ENCODE data around the gene TXNL1. TPM values are rescaled to one million over a fixed set of nuclear protein-coding genes. Genes with fewer than 3 reads are reported as not detected.
"Not testable (repeated sequence)": the region's sequence is repeated elsewhere in the genome, so short reads cannot be mapped to it uniquely, and the experiment has no call there.

Gene TXNL1
- total RNA-seq, 1 experiment from 2014 or later: 75.8 TPM

DNA sequence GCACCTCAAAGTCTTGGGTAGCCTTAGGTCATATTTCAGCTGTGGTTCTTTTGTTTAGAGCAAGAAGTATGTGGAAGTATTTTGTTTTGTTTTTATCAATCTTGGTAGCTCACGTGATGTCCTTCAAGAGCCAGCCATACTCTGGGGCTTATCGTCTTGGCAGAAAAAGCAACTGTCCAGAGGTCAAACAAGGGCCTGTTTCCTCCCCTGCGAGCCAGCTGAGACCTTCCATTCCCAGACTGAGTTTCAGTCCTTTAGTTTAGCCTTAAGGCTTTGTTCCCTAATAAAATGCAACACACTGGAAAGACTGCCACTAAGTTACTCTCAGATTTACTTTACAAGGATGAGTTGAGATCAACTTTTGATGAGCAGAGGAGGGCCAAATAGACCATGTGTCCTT lies 63.5 kb downstream of the TXNL1 start:
- H3K27ac ChIP-seq (ENCODE audit: low read length): no peak overlapping the region
- TF ChIP-seq, protein P1, sequence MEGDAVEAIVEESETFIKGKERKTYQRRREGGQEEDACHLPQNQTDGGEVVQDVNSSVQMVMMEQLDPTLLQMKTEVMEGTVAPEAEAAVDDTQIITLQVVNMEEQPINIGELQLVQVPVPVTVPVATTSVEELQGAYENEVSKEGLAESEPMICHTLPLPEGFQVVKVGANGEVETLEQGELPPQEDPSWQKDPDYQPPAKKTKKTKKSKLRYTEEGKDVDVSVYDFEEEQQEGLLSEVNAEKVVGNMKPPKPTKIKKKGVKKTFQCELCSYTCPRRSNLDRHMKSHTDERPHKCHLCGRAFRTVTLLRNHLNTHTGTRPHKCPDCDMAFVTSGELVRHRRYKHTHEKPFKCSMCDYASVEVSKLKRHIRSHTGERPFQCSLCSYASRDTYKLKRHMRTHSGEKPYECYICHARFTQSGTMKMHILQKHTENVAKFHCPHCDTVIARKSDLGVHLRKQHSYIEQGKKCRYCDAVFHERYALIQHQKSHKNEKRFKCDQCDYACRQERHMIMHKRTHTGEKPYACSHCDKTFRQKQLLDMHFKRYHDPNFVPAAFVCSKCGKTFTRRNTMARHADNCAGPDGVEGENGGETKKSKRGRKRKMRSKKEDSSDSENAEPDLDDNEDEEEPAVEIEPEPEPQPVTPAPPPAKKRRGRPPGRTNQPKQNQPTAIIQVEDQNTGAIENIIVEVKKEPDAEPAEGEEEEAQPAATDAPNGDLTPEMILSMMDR (conservative IDR thresholded peaks at IDR 0.05; ENCODE audit: low read depth, low read length): no peak
- TF ChIP-seq EZH2 (IDR thresholded peaks at IDR 0.05; ENCODE audit: low read length, unreplicated experiment) (no peak), EZH2phosphoT487 (IDR thresholded peaks at IDR 0.05; ENCODE audit: borderline replicate concordance, low read length) (no peak)
- H3K36me3 ChIP-seq (ENCODE audit: low read depth, low read length): no peaks in the 10 kb centered on the region
- H3K9me3 ChIP-seq (ENCODE audit: low read length): no peaks in the 10 kb centered on the region
- H3K9ac ChIP-seq (ENCODE audit: low read length): no peak overlapping the region
- ATAC-seq (no peak), DNase-seq (no peak)
- CTCF ChIA-PET: no interaction called here
- no peak overlapping the region for H2AFZ ChIP-seq (ENCODE audit: low read length)
- intact Hi-C loops (cut with micrococcal nuclease): loop anchor here (5.0 to 10.0 kb wide), 3 partner anchors 720 to 1343 kb away; no protein-coding TSS in a partner anchor
- H3F3A ChIP-seq (ENCODE audit: low read length, unreplicated experiment): no peaks in the 10 kb centered on the region
- no peaks in the 10 kb centered on the region for H4K20me1 ChIP-seq (ENCODE audit: low read length)
- BruUV-seq (replicated peaks): no TSS peak
- H3K4me1 ChIP-seq (ENCODE audit: insufficient read depth, low read length): 0 out of 2 replicates have a peak, but pooled peaks cover 8% of the 10 kb centered on the region
- H3K27me3 ChIP-seq (ENCODE audit: low read length): no peaks in the 10 kb centered on the region
- no peaks in the 10 kb centered on the region for H3K79me2 ChIP-seq (ENCODE audit: low read length)
- POLR2A ChIA-PET (ENCODE audit: unreplicated experiment): no interaction called here
- no peak overlapping the region for H3K4me3 ChIP-seq (ENCODE audit: low read length)
- H3K4me2 ChIP-seq (ENCODE audit: low read length): no peak overlapping the region
- H3K9me2 ChIP-seq (replicated peaks; ENCODE audit: low read length): no peaks in the 10 kb centered on the region

DNA sequence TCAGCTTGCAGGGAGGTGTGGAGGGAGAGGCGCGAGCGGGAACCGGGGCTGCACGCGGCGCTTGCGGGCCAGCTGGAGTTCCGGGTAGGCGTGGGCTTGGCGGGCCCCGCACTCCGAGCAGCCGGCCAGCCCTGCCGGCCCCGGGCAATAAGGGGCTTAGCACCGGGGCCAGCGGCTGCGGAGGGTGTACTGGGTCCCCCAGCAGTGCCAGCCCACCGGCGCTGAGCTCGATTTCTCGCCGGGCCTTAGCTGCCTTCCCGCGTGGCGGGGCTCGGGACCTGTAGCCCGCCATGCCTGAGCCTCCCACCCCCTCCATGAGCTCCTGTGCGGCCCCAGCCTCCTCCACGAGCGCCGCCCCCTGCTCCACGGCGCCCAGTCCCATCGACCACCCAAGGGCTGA lies 66.1 kb downstream of the TXNL1 start:
- H3K4me3 ChIP-seq (ENCODE audit: low read length); H3K4me2 ChIP-seq (ENCODE audit: low read length); H3K4me1 ChIP-seq (ENCODE audit: insufficient read depth, low read length); H3K9me2 ChIP-seq (replicated peaks; ENCODE audit: low read length); H3K27ac ChIP-seq (ENCODE audit: low read length); H3F3A ChIP-seq (ENCODE audit: low read length, unreplicated experiment); H3K9me3 ChIP-seq (ENCODE audit: low read length); BruUV-seq (replicated peaks); POLR2A ChIA-PET (ENCODE audit: unreplicated experiment); DNase-seq; H3K79me2 ChIP-seq (ENCODE audit: low read length); H3K36me3 ChIP-seq (ENCODE audit: low read depth, low read length); H3K9ac ChIP-seq (ENCODE audit: low read length); H2AFZ ChIP-seq (ENCODE audit: low read length); ATAC-seq; CTCF ChIA-PET; H3K27me3 ChIP-seq (ENCODE audit: low read length); H4K20me1 ChIP-seq (ENCODE audit: low read length): not testable (repeated sequence)
- intact Hi-C loops (cut with micrococcal nuclease): loop anchor here (10.0 kb wide), 1 partner anchor 717 kb away; no protein-coding TSS in a partner anchor

DNA sequence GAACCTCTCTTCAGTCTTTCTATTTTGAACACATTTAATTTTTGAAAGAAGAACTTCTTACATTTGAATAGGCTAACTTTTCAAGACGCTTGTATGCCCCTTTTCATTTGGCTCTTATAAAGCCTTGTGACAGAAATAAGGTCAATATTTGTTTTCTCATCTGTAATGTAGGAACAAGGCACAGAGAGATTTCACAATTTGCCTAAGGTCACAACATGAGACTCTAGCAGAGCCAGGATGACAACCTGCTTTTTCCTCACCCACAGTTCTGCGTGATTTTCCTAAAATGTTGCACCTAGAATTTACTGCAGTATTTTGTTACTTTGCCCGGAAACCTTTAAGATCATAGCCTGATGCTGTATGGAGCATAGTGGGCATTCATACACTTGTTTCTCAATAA lies 67.4 kb downstream of the TXNL1 start:
- intact Hi-C loops (cut with micrococcal nuclease): loop anchor here (10.0 kb wide), 1 partner anchor 716 kb away; no protein-coding TSS in a partner anchor

More for the DNA sequence above, 67.4 kb downstream of the TXNL1 start:
- no peak overlapping the region for H3K4me2 ChIP-seq (ENCODE audit: low read length)
- H3K9me3 ChIP-seq (ENCODE audit: low read length): no peaks in the 10 kb centered on the region
- H3K79me2 ChIP-seq (ENCODE audit: low read length): no peaks in the 10 kb centered on the region
- BruUV-seq (replicated peaks): no TSS peak
- H3K9me2 ChIP-seq (replicated peaks; ENCODE audit: low read length): no peaks in the 10 kb centered on the region
- ChIA-PET CTCF (no interaction called here), POLR2A (ENCODE audit: unreplicated experiment) (no interaction called here)
- H3K27ac ChIP-seq (ENCODE audit: low read length): no peak overlapping the region
- H3K4me3 ChIP-seq (ENCODE audit: low read length): no peak overlapping the region
- H3K27me3 ChIP-seq (ENCODE audit: low read length): no peaks in the 10 kb centered on the region
- no peak overlapping the region for H3K9ac ChIP-seq (ENCODE audit: low read length)
- ATAC-seq (no peak), DNase-seq (no peak)
- no peaks in the 10 kb centered on the region for H3F3A ChIP-seq (ENCODE audit: low read length, unreplicated experiment)
- H3K36me3 ChIP-seq (ENCODE audit: low read depth, low read length): no peaks in the 10 kb centered on the region
- no peaks in the 10 kb centered on the region for H4K20me1 ChIP-seq (ENCODE audit: low read length)
- peaks cover 2% of the 10 kb centered on the region; the same call in 1 of the 2 replicates for H3K4me1 ChIP-seq (ENCODE audit: insufficient read depth, low read length)
- no peak for TF ChIP-seq EZH2phosphoT487 (IDR thresholded peaks at IDR 0.05; ENCODE audit: borderline replicate concordance, low read length)
- TF ChIP-seq EZH2 (IDR thresholded peaks at IDR 0.05; ENCODE audit: low read length, unreplicated experiment): no peak
- TF ChIP-seq, protein P1 (conservative IDR thresholded peaks at IDR 0.05; ENCODE audit: low read depth, low read length): no peak
- no peak overlapping the region for H2AFZ ChIP-seq (ENCODE audit: low read length)
